Peyer's patch (tissue), 4 donors: ENCODE data around the gene NANOS2. TPM values are rescaled to one million over a fixed set of nuclear protein-coding genes. Genes with fewer than 3 reads are reported as not detected.
A peak's percentile ranks its signal among the peaks of the same experiment; 100 is the strongest.

Experiments used
- DNase-seq, 3 donors: peaks; one replicate each; pipeline ENCODE4 v3.0.0-alpha.2; 2017 to 2019
- H3K27ac ChIP-seq, 4 donors: fragments of 200-600 bp; sonication (generic); one replicate each; pipeline ENCODE4 v1.5.1; 2016 to 2019
- H3K27me3 ChIP-seq, 2 donors: fragments of 200-600 bp; sonication (generic); one replicate each; pipeline ENCODE4 v1.5.1; 2019
- H3K36me3 ChIP-seq, 3 donors: fragments of 200-600 bp; sonication (generic); one replicate each; pipeline ENCODE4 v1.5.1; 2016 to 2019
- H3K4me1 ChIP-seq, 4 donors: fragments of 200-600 bp; sonication (generic); one replicate each; pipeline ENCODE4 v1.5.1; 2016 to 2019
- H3K4me3 ChIP-seq, 4 donors: fragments of 200-600 bp; sonication (generic); 1 replicate in 3 of 4; 2 replicates in 1 of 4; pipeline ENCODE4 v1.5.1; 2016 to 2019; ENCODE audit warnings: mild to moderate bottlenecking in 1 of 4
- H3K9me3 ChIP-seq, 4 donors: fragments of 200-600 bp; sonication (generic); one replicate each; pipeline ENCODE4 v1.5.1; 2016 to 2019; ENCODE audit warnings: mild to moderate bottlenecking in 1 of 4
- CTCF ChIP-seq, 6 experiments: fragments of 450-650 bp in 4 of 6; fragments of 200-600 bp in 2 of 6; sonication (generic) in 1 of 6; IDR thresholded peaks; one replicate each; pipeline ENCODE4 v1.5.1; 2017 to 2019; ENCODE audit warnings: antibody characterized with exemption in 6 of 6, mild to moderate bottlenecking in 3 of 6, moderate library complexity in 1 of 6
- POLR2A ChIP-seq, 2 donors: fragments of 450-650 bp; IDR thresholded peaks; one replicate each; pipeline ENCODE4 v1.5.1; 2017; ENCODE audit warnings: antibody characterized with exemption in 2 of 2, mild to moderate bottlenecking in 2 of 2, moderate library complexity in 2 of 2
- total RNA-seq, 4 donors: library from RNA; depleted of rRNA; stranded (reverse); fragments of >200 nt; gene quantifications; one replicate each; pipeline ENCODE4 v1.1.0, GENCODE V29; 2016

The NANOS2 gene
- total RNA-seq, 4 donors from 2014 or later: not detected

GRCh38 chr19:45958320-45958719, 43.7 kb upstream of the NANOS2 start:
- DNase-seq: no peak
- no peak overlapping the region for H3K27ac ChIP-seq

GRCh38 chr19:45955905-45956608, 41.5 kb upstream of the NANOS2 start:
- Histone ChIP-seq H3K27me3 (no peaks in the 10 kb centered on the region), H3K4me3 (no peak overlapping the region), H3K36me3 (no peaks in the 10 kb centered on the region), H3K27ac (peak overlapping the region in 1 of 4 donors; percentile 17), H3K9me3 (peaks cover 0 to 7% (median 0%) of the 10 kb centered on the region in 4 donors), H3K4me1 (peaks cover 0 to 7% (median 3%) of the 10 kb centered on the region in 4 donors)
- no peak for DNase-seq
- TF ChIP-seq POLR2A (IDR thresholded peaks at IDR 0.05) (no peak), CTCF (IDR thresholded peaks at IDR 0.05) (no peak)

More at GRCh38 chr19:45958320-45958719, 43.7 kb upstream of the NANOS2 start:
- Histone ChIP-seq H3K4me3 (no peak overlapping the region), H3K4me1 (no peaks in the 10 kb centered on the region), H3K9me3 (peaks cover 0 to 3% (median 0%) of the 10 kb centered on the region in 4 donors), H3K27me3 (no peaks in the 10 kb centered on the region), H3K36me3 (no peaks in the 10 kb centered on the region)
- TF ChIP-seq CTCF (IDR thresholded peaks at IDR 0.05): no peak
- TF ChIP-seq POLR2A (IDR thresholded peaks at IDR 0.05): no peak

GRCh38 chr19:45954156-45954555, 39.6 kb upstream of the NANOS2 start:
- TF ChIP-seq CTCF (IDR thresholded peaks at IDR 0.05): no peak
- no peak for TF ChIP-seq POLR2A (IDR thresholded peaks at IDR 0.05)
- Histone ChIP-seq H3K27me3 (no peaks in the 10 kb centered on the region), H3K27ac (no peak overlapping the region), H3K9me3 (peaks cover 0 to 7% (median 0%) of the 10 kb centered on the region in 4 donors), H3K4me3 (no peak overlapping the region), H3K4me1 (peaks cover 0 to 7% (median 3%) of the 10 kb centered on the region in 4 donors), H3K36me3 (no peaks in the 10 kb centered on the region)
- no peak for DNase-seq

- Histone ChIP-seq H3K27ac (no peak overlapping the region), H3K27me3 (no peaks in the 10 kb centered on the region)
Observed at GRCh38 chr19:45953676-45954075, 39.1 kb upstream of the NANOS2 start.

More at GRCh38 chr19:45953676-45954075, 39.1 kb upstream of the NANOS2 start:
- H3K9me3 ChIP-seq: peaks cover 0 to 7% (median 0%) of the 10 kb centered on the region in 4 donors
- H3K4me1 ChIP-seq: peaks cover 0 to 7% (median 3%) of the 10 kb centered on the region in 4 donors
- no peak for DNase-seq
- no peak for TF ChIP-seq POLR2A (IDR thresholded peaks at IDR 0.05)
- TF ChIP-seq CTCF (IDR thresholded peaks at IDR 0.05): no peak
- no peaks in the 10 kb centered on the region for H3K36me3 ChIP-seq
- H3K4me3 ChIP-seq: no peak overlapping the region
